Muscle layer of duodenum (tissue), 2 donors: ENCODE measurements around the gene PABPC1L.

Source experiments
- H3K27ac ChIP-seq: one replicate; pipeline ENCODE4 v1.7.0; 2013; ENCODE audit warnings: mild to moderate bottlenecking, low read length
- H3K27me3 ChIP-seq: one replicate; pipeline ENCODE4 v1.7.0; 2013; ENCODE audit warnings: low read depth, mild to moderate bottlenecking, control low read depth, low read length
- H3K36me3 ChIP-seq, 2 donors: one replicate each; pipeline ENCODE4 v1.7.0; 2013; ENCODE audit warnings: low read length in 2 of 2, control low read depth in 1 of 2, mild to moderate bottlenecking in 1 of 2; ENCODE audit not compliant: insufficient read depth in 2 of 2, control insufficient read depth in 1 of 2
- H3K4me1 ChIP-seq, 2 donors: one replicate each; pipeline ENCODE4 v1.7.0; 2013; ENCODE audit warnings: low read length in 2 of 2, mild to moderate bottlenecking in 2 of 2, control low read depth in 1 of 2, moderate library complexity in 1 of 2; ENCODE audit not compliant: insufficient read depth in 2 of 2, control insufficient read depth in 1 of 2
- H3K4me3 ChIP-seq, 2 donors: one replicate each; pipeline ENCODE4 v1.7.0; 2013; ENCODE audit warnings: low read length in 2 of 2, low read depth in 1 of 2, mild to moderate bottlenecking in 1 of 2
- H3K9me3 ChIP-seq, 2 donors: one replicate each; pipeline ENCODE4 v1.7.0; 2013; ENCODE audit warnings: low read length in 2 of 2, control low read depth in 1 of 2, mild to moderate bottlenecking in 1 of 2; ENCODE audit not compliant: control insufficient read depth in 1 of 2
- donor health status: healthy.

Gene PABPC1L

GRCh38 chr20:44960103-44960852 is 50.4 kb downstream of the PABPC1L start, which contains the start of gene TOMM34:
TSS of gene TOMM34 (minus strand) at chr20:44960397. CDS start at chr20:44960333, 64 bp downstream.
- Histone ChIP-seq H3K4me1 (peaks cover 14 to 19% of the 10 kb centered on the region in 2 donors), H3K27me3 (no peaks in the 10 kb centered on the region), H3K4me3 (peak within 1 kb of the TSS; percentile 74 to 75), H3K9me3 (no peaks in the 10 kb centered on the region), H3K27ac (peak within 1 kb of the TSS; percentile 64), H3K36me3 (peaks cover 12 to 13% of the 10 kb centered on the region in 2 donors)

GRCh38 chr20:44961011-44961869 is 51.4 kb downstream of the PABPC1L start:
- Histone ChIP-seq H3K36me3 (peaks cover 2 to 3% of the 10 kb centered on the region in 2 donors), H3K4me3 (peak overlapping the region in 1 of 2 donors; percentile 75), H3K27ac (no peak overlapping the region), H3K27me3 (no peaks in the 10 kb centered on the region), H3K4me1 (peaks cover 14 to 19% of the 10 kb centered on the region in 2 donors), H3K9me3 (no peaks in the 10 kb centered on the region)

GRCh38 chr20:44961870-44962267 is 52.0 kb downstream of the PABPC1L start:
- H3K4me3 ChIP-seq: no peak overlapping the region
- H3K4me1 ChIP-seq: peaks cover 14 to 21% of the 10 kb centered on the region in 2 donors
- no peak overlapping the region for H3K27ac ChIP-seq
- H3K27me3 ChIP-seq: no peaks in the 10 kb centered on the region
- no peaks in the 10 kb centered on the region for H3K36me3 ChIP-seq
- no peaks in the 10 kb centered on the region for H3K9me3 ChIP-seq

- no peaks in the 10 kb centered on the region for H3K27me3 ChIP-seq
- peaks cover 14 to 27% of the 10 kb centered on the region in 2 donors for H3K4me1 ChIP-seq
- H3K9me3 ChIP-seq: no peaks in the 10 kb centered on the region
- no peak overlapping the region for H3K4me3 ChIP-seq
- H3K27ac ChIP-seq: no peak overlapping the region
- H3K36me3 ChIP-seq: no peaks in the 10 kb centered on the region
These were observed 52.6 kb downstream of the PABPC1L start for GRCh38 chr20:44962483-44962882.

- H3K36me3 ChIP-seq: no peaks in the 10 kb centered on the region
- no peaks in the 10 kb centered on the region for H3K9me3 ChIP-seq
- H3K27me3 ChIP-seq: no peaks in the 10 kb centered on the region
- H3K4me3 ChIP-seq: no peak overlapping the region
- peaks cover 10 to 29% of the 10 kb centered on the region in 2 donors for H3K4me1 ChIP-seq
- H3K27ac ChIP-seq: no peak overlapping the region
These were observed 53.7 kb downstream of the PABPC1L start for GRCh38 chr20:44963325-44964215.

- H3K36me3 ChIP-seq: no peaks in the 10 kb centered on the region
- peak overlapping the region; percentile 83 to 94 for H3K4me3 ChIP-seq
- no peaks in the 10 kb centered on the region for H3K9me3 ChIP-seq
- H3K27me3 ChIP-seq: no peaks in the 10 kb centered on the region
- H3K27ac ChIP-seq: peak overlapping the region; percentile 90
- peaks cover 0 to 16% of the 10 kb centered on the region in 2 donors for H3K4me1 ChIP-seq
These were observed 55.8 kb downstream of the PABPC1L start for GRCh38 chr20:44965651-44966029.

- no peaks in the 10 kb centered on the region for H3K9me3 ChIP-seq
- no peaks in the 10 kb centered on the region for H3K36me3 ChIP-seq
- peak within 1 kb of the TSS; percentile 90 for H3K27ac ChIP-seq
- H3K4me1 ChIP-seq: peaks cover 0 to 13% of the 10 kb centered on the region in 2 donors
- H3K4me3 ChIP-seq: peak within 1 kb of the TSS; percentile 83 to 94
- no peaks in the 10 kb centered on the region for H3K27me3 ChIP-seq
These were observed 56.4 kb downstream of the PABPC1L start, which contains the start of gene STK4 for GRCh38 chr20:44966030-44966961. TSS of gene STK4 (plus strand) at chr20:44966512. CDS start at chr20:44966569, 57 bp downstream.

DNA sequence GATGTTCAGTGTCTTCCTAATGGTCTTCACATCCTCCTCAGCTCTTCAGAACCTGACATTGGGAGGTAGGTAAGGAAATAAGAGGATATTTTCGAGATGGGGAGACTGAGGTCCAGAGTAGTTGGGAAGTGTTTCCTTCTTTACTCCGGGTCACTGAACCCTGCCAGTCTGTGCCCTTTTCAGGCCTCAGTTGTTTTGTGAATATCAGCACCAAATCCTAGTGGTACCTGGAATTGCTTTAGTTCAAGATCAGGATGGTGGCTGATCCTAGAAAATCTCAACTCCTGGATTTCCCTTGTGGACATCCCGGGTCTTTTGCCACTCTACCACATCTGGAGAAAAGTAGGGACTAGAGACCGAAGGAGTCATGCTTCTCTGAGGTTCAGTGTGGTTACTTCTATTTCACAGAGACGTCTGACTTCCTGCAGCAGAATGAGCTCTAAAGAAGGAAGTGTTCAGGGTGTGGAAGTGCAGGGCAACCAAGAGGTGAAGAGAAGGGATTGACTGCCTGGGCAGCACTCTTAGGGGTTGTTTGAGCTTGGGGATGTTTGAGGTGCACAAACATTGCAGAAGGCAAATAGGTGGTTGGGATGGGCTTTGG is 57.4 kb downstream of the PABPC1L start:
- Histone ChIP-seq H3K4me1 (peaks cover 0 to 13% of the 10 kb centered on the region in 2 donors), H3K27me3 (no peaks in the 10 kb centered on the region), H3K27ac (peak overlapping the region; percentile 80), H3K36me3 (peaks cover 0 to 4% of the 10 kb centered on the region in 2 donors), H3K4me3 (peak overlapping the region; percentile 83 to 94), H3K9me3 (no peaks in the 10 kb centered on the region)

GRCh38 chr20:44969300-44969894 is 59.5 kb downstream of the PABPC1L start:
- Histone ChIP-seq H3K9me3 (no peaks in the 10 kb centered on the region), H3K27ac (no peak overlapping the region), H3K27me3 (no peaks in the 10 kb centered on the region), H3K4me1 (peaks cover 0 to 13% of the 10 kb centered on the region in 2 donors), H3K4me3 (no peak overlapping the region), H3K36me3 (peaks cover 11 to 16% of the 10 kb centered on the region in 2 donors)
